HCT116 (cell line): ENCODE data around the gene DCP2. TPM values are rescaled to one million over a fixed set of nuclear protein-coding genes. Genes with fewer than 3 reads are reported as not detected.

Source experiments
- ATAC-seq: fragments of 200-7000 bp; cut with Tn5 transposase; 2 replicates; pipeline ENCODE4 v1.9.1; 2020; ENCODE audit warnings: mild to moderate bottlenecking, moderate library complexity
- BruUV-seq: library from RNA; stranded (reverse); fragments of 400-500 nt; replicated peaks from 2 replicates; lab custom pipeline; 2021; lab: Mats Ljungman, UMichigan
- CTCF ChIA-PET: fragments of 300-600 bp; sonication (Branson Sonifier 250); formaldehyde crosslinking; loops from one replicate; lab custom pipeline; 2021; ENCODE audit warnings: antibody characterized with exemption; lab: Charles Lee
- POLR2A ChIA-PET: fragments of 300-600, 350-600 bp; sonication (Branson Sonifier 250); formaldehyde crosslinking; loops from one replicate; lab custom pipeline; 2021; ENCODE audit warnings: antibody characterized with exemption; lab: Charles Lee
- RAD21 ChIA-PET, 2 experiments: fragments of 300-600 bp; sonication (Branson Sonifier 250); formaldehyde crosslinking; loops; one replicate each; lab custom pipeline; 2023; ENCODE audit warnings: low total read pairs in 2 of 2; ENCODE audit not compliant: uncharacterized antibody in 2 of 2, unreplicated experiment in 2 of 2, low non-redundant PET in 1 of 2; lab: Charles Lee
- DNase-seq: peaks from one replicate; pipeline ENCODE4 v3.0.0-alpha.2; 2010; ENCODE audit warnings: low read depth, low spot score
- H2AFZ ChIP-seq: fragments of 200-600 bp; shearing (Covaris generic), sonication (generic); 2 replicates; pipeline ENCODE4 v1.6.1; 2017; ENCODE audit warnings: low read depth, mixed run types, mixed read lengths, antibody characterized with exemption, low read length; ENCODE audit not compliant: poor library complexity, severe bottlenecking
- H3K27ac ChIP-seq: 2 replicates; pipeline ENCODE4 v1.5.1; 2012; ENCODE audit warnings: low read depth, low read length
- H3K27me3 ChIP-seq: fragments of 200-600 bp; sonication (generic); 2 replicates; pipeline ENCODE4 v1.6.1; 2016; ENCODE audit warnings: mixed run types, low read length, mixed read lengths; ENCODE audit not compliant: insufficient read depth
- H3K36me3 ChIP-seq, 2 experiments: fragments of 200-500 bp in 1 of 2; fragments of 200-600 bp in 1 of 2; sonication (Bioruptor generic) in 1 of 2; sonication (generic) in 1 of 2; 2 replicates each; pipeline versions ENCODE4 v1.5.1 to v1.6.1; 2014 to 2016; ENCODE audit warnings: low read length in 2 of 2, inconsistent platforms in 1 of 2, mixed read lengths in 1 of 2, mixed run types in 1 of 2; ENCODE audit not compliant: insufficient read depth in 2 of 2, control insufficient read depth in 1 of 2
- H3K4me1 ChIP-seq, 2 experiments: fragments of 200-600 bp in 1 of 2; sonication (generic) in 1 of 2; 2 replicates each; pipeline versions ENCODE4 v1.5.1 to v1.6.1; 2012 to 2017; ENCODE audit warnings: low read length in 2 of 2, inconsistent platforms in 1 of 2, mild to moderate bottlenecking in 1 of 2, mixed read lengths in 1 of 2, mixed run types in 1 of 2, moderate library complexity in 1 of 2; ENCODE audit not compliant: insufficient read depth in 2 of 2, control insufficient read depth in 1 of 2
- H3K4me2 ChIP-seq: fragments of 200-600 bp; sonication (generic); 2 replicates; pipeline ENCODE4 v1.6.1; 2017; ENCODE audit warnings: mixed run types, low read length, mixed read lengths
- H3K4me3 ChIP-seq, 2 experiments: fragments of 200-600 bp in 1 of 2; sonication (generic) in 1 of 2; replicated peaks in 1 of 2; 2 replicates each; pipeline ENCODE4 v1.5.1; 2011 to 2016; ENCODE audit warnings: low read length in 2 of 2, control low read depth in 1 of 2, low read depth in 1 of 2, mild to moderate bottlenecking in 1 of 2, mixed read lengths in 1 of 2, mixed run types in 1 of 2
- H3K79me2 ChIP-seq: fragments of 200-600 bp; sonication (generic); 2 replicates; pipeline ENCODE4 v1.6.1; 2017; ENCODE audit warnings: mild to moderate bottlenecking, mixed run types, low read length, moderate library complexity, mixed read lengths; ENCODE audit not compliant: insufficient read depth
- H3K9ac ChIP-seq: fragments of 200-600 bp; sonication (generic); 2 replicates; pipeline ENCODE4 v1.6.1; 2016; ENCODE audit warnings: low read length, mixed read lengths
- H3K9me2 ChIP-seq: fragments of 200-600 bp; sonication (generic), shearing (Covaris generic); 2 replicates; pipeline ENCODE4 v1.6.1; 2017; ENCODE audit warnings: mixed run types, mild to moderate bottlenecking, moderate library complexity; ENCODE audit not compliant: insufficient read depth
- H3K9me3 ChIP-seq, 2 experiments: fragments of 200-500 bp in 1 of 2; fragments of 200-600 bp in 1 of 2; sonication (Bioruptor generic) in 1 of 2; sonication (generic) in 1 of 2; 2 replicates each; pipeline ENCODE4 v1.6.1; 2014 to 2017; ENCODE audit warnings: low read length in 2 of 2, mixed read lengths in 2 of 2, inconsistent platforms in 1 of 2, low read depth in 1 of 2, mild to moderate bottlenecking in 1 of 2, mixed run types in 1 of 2, moderate library complexity in 1 of 2; ENCODE audit not compliant: control insufficient read depth in 1 of 2, insufficient read depth in 1 of 2
- H4K20me1 ChIP-seq: fragments of 200-600 bp; sonication (generic), shearing (Covaris generic); 2 replicates; pipeline ENCODE4 v1.6.1; 2017; ENCODE audit warnings: mixed run types, mild to moderate bottlenecking, moderate library complexity; ENCODE audit not compliant: insufficient read depth
- CBX3 ChIP-seq: IDR thresholded peaks from 2 replicates; pipeline ENCODE4 v1.6.1; 2012; ENCODE audit warnings: low read depth
- CEBPB ChIP-seq: IDR thresholded peaks from 2 replicates; pipeline ENCODE4 v1.6.1; 2012; ENCODE audit warnings: low read depth
- EGR1 ChIP-seq: IDR thresholded peaks from 2 replicates; pipeline ENCODE4 v1.6.1; 2012; ENCODE audit warnings: low read depth
- ELF1 ChIP-seq: IDR thresholded peaks from 2 replicates; pipeline ENCODE4 v1.6.1; 2012; ENCODE audit warnings: low read depth, borderline replicate concordance
- EZH2 ChIP-seq: fragments of 200-600 bp; sonication (generic); IDR thresholded peaks from 2 replicates; pipeline ENCODE4 v1.6.1; 2017; ENCODE audit warnings: antibody characterized with exemption, mixed run types
- EZH2phosphoT487 ChIP-seq: fragments of 200-600 bp; IDR thresholded peaks from 2 replicates; pipeline ENCODE4 v1.6.1; 2018; ENCODE audit warnings: antibody characterized with exemption, borderline replicate concordance
- FOSL1 ChIP-seq: IDR thresholded peaks from 2 replicates; pipeline ENCODE4 v1.6.1; 2012; ENCODE audit warnings: low read depth
- JUND ChIP-seq: IDR thresholded peaks from 2 replicates; pipeline ENCODE4 v1.6.1; 2012
- POLR2AphosphoS5 ChIP-seq: IDR thresholded peaks from 2 replicates; pipeline ENCODE4 v1.6.1; 2011; ENCODE audit warnings: mild to moderate bottlenecking, low read depth, low read length, moderate library complexity
- RAD21 ChIP-seq: IDR thresholded peaks from 2 replicates; pipeline ENCODE4 v1.6.1; 2012; ENCODE audit warnings: low read depth, mild to moderate bottlenecking
- SIN3A ChIP-seq: IDR thresholded peaks from 2 replicates; pipeline ENCODE4 v1.6.1; 2012; ENCODE audit warnings: low read depth
- SP1 ChIP-seq: IDR thresholded peaks from 2 replicates; pipeline ENCODE4 v1.6.1; 2012; ENCODE audit warnings: low read depth
- SRF ChIP-seq: IDR thresholded peaks from 2 replicates; pipeline ENCODE4 v1.6.1; 2012; ENCODE audit warnings: low read depth
- TCF7L2 ChIP-seq: IDR thresholded peaks from 2 replicates; pipeline ENCODE4 v1.7.0; 2011; ENCODE audit warnings: borderline replicate concordance, inconsistent platforms; ENCODE audit not compliant: insufficient read depth, insufficient read length; ENCODE audit errors: extremely low read depth
- ZFX ChIP-seq: fragments of 450-650 bp; IDR thresholded peaks from 2 replicates; pipeline ENCODE4 v1.6.1; 2017
- intact Hi-C: fragments of 100-400 bp; cut with micrococcal nuclease; formaldehyde crosslinking; loops from 2 replicates; pipeline ENCODE4 v1.10.0; 2022
- total RNA-seq: library from RNA; stranded (reverse); gene quantifications from one replicate; pipeline ENCODE4 v1.2.1, GENCODE V29; 2021; ENCODE audit not compliant: unreplicated experiment
- TF ChIP-seq, protein P1 (sequence below): IDR thresholded peaks from 2 replicates; pipeline ENCODE4 v1.6.1; 2012
- TF ChIP-seq, protein P2 (sequence below), 3 experiments: fragments of 200-600 bp in 1 of 3; sonication (generic) in 1 of 3; IDR thresholded peaks in 2 of 3; conservative IDR thresholded peaks in 1 of 3; 2 replicates each; pipeline ENCODE4 v1.5.1; 2012 to 2017; ENCODE audit warnings: low read depth in 2 of 3, low read length in 2 of 3, antibody characterized with exemption in 1 of 3, borderline replicate concordance in 1 of 3, control low read depth in 1 of 3, mild to moderate bottlenecking in 1 of 3, mixed read lengths in 1 of 3, mixed run types in 1 of 3, moderate library complexity in 1 of 3; ENCODE audit not compliant: insufficient read depth in 1 of 3

Gene DCP2
- total RNA-seq, 1 experiment from 2014 or later, result 57.1 TPM

DNA sequence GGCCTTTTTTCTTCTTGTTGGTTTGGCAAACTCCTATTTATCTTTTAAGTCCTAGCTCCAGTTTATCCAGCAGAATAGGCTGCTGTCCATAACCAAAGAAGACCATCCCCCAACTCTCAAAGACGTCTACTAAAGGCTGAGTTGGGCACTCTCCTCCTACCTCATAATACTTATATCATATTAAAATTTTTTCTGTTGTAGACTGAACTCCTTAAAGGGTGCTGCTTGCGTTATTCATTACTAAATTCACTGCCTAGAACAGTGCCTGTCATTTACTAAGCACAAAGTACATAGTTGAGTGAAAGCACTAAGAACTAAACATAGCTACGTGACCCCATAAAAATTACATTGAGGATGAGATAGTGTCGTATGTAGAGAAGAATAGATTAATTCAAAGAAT lies 21.7 kb downstream of the DCP2 start:
- BruUV-seq, result no TSS peak
- H3K27ac ChIP-seq, result no peak overlapping the region
- ATAC-seq (no peak), DNase-seq (no peak)
- H3K9ac ChIP-seq, result no peak overlapping the region
- peaks cover 56% of the 10 kb centered on the region for H3K79me2 ChIP-seq
- H3K9me2 ChIP-seq, result no peaks in the 10 kb centered on the region
- H3K4me2 ChIP-seq, result no peak overlapping the region
- peaks cover 12 to 14% of the 10 kb centered on the region in 2 experiments; a peak in 2 of 4 replicates for H3K36me3 ChIP-seq
- intact Hi-C loops, result no loop called here
- ChIA-PET POLR2A (no interaction called here), RAD21 (no interaction called here), CTCF (no interaction called here)
- H2AFZ ChIP-seq, result no peak overlapping the region
- no peaks in the 10 kb centered on the region for H3K27me3 ChIP-seq
- H4K20me1 ChIP-seq, result no peaks in the 10 kb centered on the region
- H3K4me3 ChIP-seq, result no peak overlapping the region
- H3K9me3 ChIP-seq, result no peaks in the 10 kb centered on the region
- TF ChIP-seq SP1 (no peak), EGR1 (no peak), CEBPB (no peak), POLR2AphosphoS5 (no peak), TCF7L2 (no peak), ZFX (no peak), SRF (no peak), SIN3A (no peak), FOSL1 (no peak), JUND (no peak), RAD21 (no peak), EZH2 (no peak), CBX3 (no peak), ELF1 (no peak), EZH2phosphoT487 (no peak)
- TF ChIP-seq, protein P1, sequence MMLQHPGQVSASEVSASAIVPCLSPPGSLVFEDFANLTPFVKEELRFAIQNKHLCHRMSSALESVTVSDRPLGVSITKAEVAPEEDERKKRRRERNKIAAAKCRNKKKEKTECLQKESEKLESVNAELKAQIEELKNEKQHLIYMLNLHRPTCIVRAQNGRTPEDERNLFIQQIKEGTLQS, result no peak
- TF ChIP-seq, protein P2, sequence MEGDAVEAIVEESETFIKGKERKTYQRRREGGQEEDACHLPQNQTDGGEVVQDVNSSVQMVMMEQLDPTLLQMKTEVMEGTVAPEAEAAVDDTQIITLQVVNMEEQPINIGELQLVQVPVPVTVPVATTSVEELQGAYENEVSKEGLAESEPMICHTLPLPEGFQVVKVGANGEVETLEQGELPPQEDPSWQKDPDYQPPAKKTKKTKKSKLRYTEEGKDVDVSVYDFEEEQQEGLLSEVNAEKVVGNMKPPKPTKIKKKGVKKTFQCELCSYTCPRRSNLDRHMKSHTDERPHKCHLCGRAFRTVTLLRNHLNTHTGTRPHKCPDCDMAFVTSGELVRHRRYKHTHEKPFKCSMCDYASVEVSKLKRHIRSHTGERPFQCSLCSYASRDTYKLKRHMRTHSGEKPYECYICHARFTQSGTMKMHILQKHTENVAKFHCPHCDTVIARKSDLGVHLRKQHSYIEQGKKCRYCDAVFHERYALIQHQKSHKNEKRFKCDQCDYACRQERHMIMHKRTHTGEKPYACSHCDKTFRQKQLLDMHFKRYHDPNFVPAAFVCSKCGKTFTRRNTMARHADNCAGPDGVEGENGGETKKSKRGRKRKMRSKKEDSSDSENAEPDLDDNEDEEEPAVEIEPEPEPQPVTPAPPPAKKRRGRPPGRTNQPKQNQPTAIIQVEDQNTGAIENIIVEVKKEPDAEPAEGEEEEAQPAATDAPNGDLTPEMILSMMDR (IDR thresholded peaks at IDR 0.05 in 2 of 3, conservative IDR thresholded peaks at IDR 0.05 in 1 of 3; ENCODE audit: borderline replicate concordance in 1 of 3, insufficient read depth in 1 of 3, low read depth in 2 of 3, low read length in 2 of 3), result no peak
- H3K4me1 ChIP-seq, result peaks cover 0 to 3% of the 10 kb centered on the region in 2 experiments; a peak in 1 of 4 replicates
